GM21515 (cell line): ENCODE data around the gene NMBR.
"Not testable (repeated sequence)": the region's sequence is repeated elsewhere in the genome, so short reads cannot be mapped to it uniquely, and the experiment has no call there.

ENCODE experiments used
- ATAC-seq: cut with Tn5 transposase; IDR thresholded peaks from one replicate; pipeline ENCODE4 v1.9.1; 2021; ENCODE audit not compliant: unreplicated experiment

Gene NMBR

GRCh38 chr6:142155091-142155490, 8.2 kb upstream of the NMBR start:
- ATAC-seq: no peak

- no peak for ATAC-seq
These were observed 7.4 kb upstream of the NMBR start for GRCh38 chr6:142154336-142154735.

- no peak for ATAC-seq
These were observed 6.3 kb upstream of the NMBR start for GRCh38 chr6:142153196-142153595.

GRCh38 chr6:142152746-142153145, 5.8 kb upstream of the NMBR start:
- ATAC-seq: no peak

GRCh38 chr6:142141531-142141930, 5.4 kb downstream of the NMBR start:
- not testable (repeated sequence) for ATAC-seq

- ATAC-seq: no peak
These were observed 8.0 kb downstream of the NMBR start for GRCh38 chr6:142138876-142139275.

- ATAC-seq: no peak
These were observed 14.3 kb downstream of the NMBR start, which contains the start of gene GJE1 for GRCh38 chr6:142132625-142133024. Gene GJE1, plus strand, starts transcription at chr6:142132925. Its CDS starts 234 bp downstream, at chr6:142133159.

GRCh38 chr6:142130814-142131213, 16.1 kb downstream of the NMBR start:
- ATAC-seq: no peak

GRCh38 chr6:142121342-142121741, 25.6 kb downstream of the NMBR start:
- ATAC-seq: no peak

- no peak for ATAC-seq
These were observed 28.0 kb downstream of the NMBR start for GRCh38 chr6:142118925-142119324.

- no peak for ATAC-seq
These were observed 28.6 kb downstream of the NMBR start for GRCh38 chr6:142118328-142118727.

- no peak for ATAC-seq
These were observed 29.6 kb downstream of the NMBR start for GRCh38 chr6:142117366-142117765.

- ATAC-seq: no peak
These were observed 34.4 kb downstream of the NMBR start for GRCh38 chr6:142112451-142113061.

- ATAC-seq: not testable (repeated sequence)
These were observed 36.1 kb downstream of the NMBR start for GRCh38 chr6:142110820-142111219.

GRCh38 chr6:142104820-142105219, 42.1 kb downstream of the NMBR start:
- ATAC-seq: not testable (repeated sequence)

GRCh38 chr6:142088858-142089216, 58.1 kb downstream of the NMBR start:
- ATAC-seq: no peak

- no peak for ATAC-seq
These were observed 58.7 kb downstream of the NMBR start for GRCh38 chr6:142087950-142088857.

GRCh38 chr6:142079130-142079529, 67.8 kb downstream of the NMBR start:
- ATAC-seq: no peak

GRCh38 chr6:142075516-142076101, 71.3 kb downstream of the NMBR start:
- no peak for ATAC-seq

- no peak for ATAC-seq
These were observed 72.4 kb downstream of the NMBR start for GRCh38 chr6:142074516-142074915.

GRCh38 chr6:142071981-142072380, 74.9 kb downstream of the NMBR start:
- no peak for ATAC-seq

GRCh38 chr6:142068416-142068815, 78.5 kb downstream of the NMBR start:
- ATAC-seq: no peak
